ENCODE measurements around the gene FUT4.

Gene FUT4

DNA sequence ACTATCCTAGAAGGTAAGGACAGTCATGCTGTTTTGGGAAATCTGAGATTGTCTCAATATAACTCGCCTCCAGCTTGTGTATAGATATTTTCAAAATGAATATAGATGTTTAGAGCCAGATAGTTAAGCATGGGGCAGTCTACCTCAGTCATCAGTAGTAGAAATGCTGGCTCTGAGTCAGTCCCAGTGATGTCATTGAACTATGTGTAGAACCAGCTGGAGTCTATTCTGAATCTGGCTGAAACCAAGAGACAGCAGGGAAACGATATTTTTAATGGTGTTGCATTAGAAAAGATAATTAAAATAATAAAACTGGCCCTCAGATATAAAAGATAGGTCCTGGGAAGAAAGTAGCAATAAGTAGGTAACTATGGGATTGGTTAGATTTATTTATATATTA is 49.3 kb downstream of the FUT4 start:
- no peak overlapping the region for H3K27ac ChIP-seq
- no peak overlapping the region for H3K4me2 ChIP-seq (ENCODE audit: low read length)
- H3K79me2 ChIP-seq: no peaks in the 10 kb centered on the region
- no peaks in the 10 kb centered on the region for H3K27me3 ChIP-seq (ENCODE audit: control insufficient read depth, insufficient read depth, low read length)
- H3K9me3 ChIP-seq (ENCODE audit: control insufficient read depth, low read length): no peaks in the 10 kb centered on the region
- H3K4me3 ChIP-seq (ENCODE audit: low read depth, low read length): no peak overlapping the region
- TF ChIP-seq, protein P1, sequence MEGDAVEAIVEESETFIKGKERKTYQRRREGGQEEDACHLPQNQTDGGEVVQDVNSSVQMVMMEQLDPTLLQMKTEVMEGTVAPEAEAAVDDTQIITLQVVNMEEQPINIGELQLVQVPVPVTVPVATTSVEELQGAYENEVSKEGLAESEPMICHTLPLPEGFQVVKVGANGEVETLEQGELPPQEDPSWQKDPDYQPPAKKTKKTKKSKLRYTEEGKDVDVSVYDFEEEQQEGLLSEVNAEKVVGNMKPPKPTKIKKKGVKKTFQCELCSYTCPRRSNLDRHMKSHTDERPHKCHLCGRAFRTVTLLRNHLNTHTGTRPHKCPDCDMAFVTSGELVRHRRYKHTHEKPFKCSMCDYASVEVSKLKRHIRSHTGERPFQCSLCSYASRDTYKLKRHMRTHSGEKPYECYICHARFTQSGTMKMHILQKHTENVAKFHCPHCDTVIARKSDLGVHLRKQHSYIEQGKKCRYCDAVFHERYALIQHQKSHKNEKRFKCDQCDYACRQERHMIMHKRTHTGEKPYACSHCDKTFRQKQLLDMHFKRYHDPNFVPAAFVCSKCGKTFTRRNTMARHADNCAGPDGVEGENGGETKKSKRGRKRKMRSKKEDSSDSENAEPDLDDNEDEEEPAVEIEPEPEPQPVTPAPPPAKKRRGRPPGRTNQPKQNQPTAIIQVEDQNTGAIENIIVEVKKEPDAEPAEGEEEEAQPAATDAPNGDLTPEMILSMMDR (IDR thresholded peaks at IDR 0.05): no peak
- no peak overlapping the region for H3K9ac ChIP-seq
- H2AFZ ChIP-seq: no peak overlapping the region
- no peaks in the 10 kb centered on the region for H3K4me1 ChIP-seq
- no peaks in the 10 kb centered on the region for H3K36me3 ChIP-seq (ENCODE audit: control insufficient read depth, insufficient read depth, low read length)

DNA sequence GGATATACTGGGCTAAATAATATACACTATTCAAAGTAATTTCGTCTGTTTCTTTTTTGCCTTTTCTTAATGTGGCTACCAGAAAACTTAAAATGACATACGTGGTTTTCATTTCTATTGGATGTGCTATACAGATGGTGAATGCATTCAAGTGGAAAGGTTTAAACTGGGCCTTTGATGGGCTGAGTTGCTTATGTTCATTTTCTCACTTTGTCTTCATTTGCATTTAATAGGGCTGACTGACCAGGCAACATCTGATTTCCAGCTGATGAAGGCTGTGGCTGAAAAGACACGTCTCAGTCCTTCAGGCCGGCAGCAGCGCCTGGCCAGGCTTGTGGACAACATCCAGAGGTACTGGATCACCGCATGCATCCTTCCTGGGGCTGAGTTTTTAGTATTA is 51.4 kb downstream of the FUT4 start:
- Histone ChIP-seq H2AFZ (no peak overlapping the region), H3K4me1 (no peaks in the 10 kb centered on the region), H3K27ac (no peak overlapping the region), H3K9ac (no peak overlapping the region), H3K27me3 (ENCODE audit: control insufficient read depth, insufficient read depth, low read length) (no peaks in the 10 kb centered on the region), H3K9me3 (ENCODE audit: control insufficient read depth, low read length) (no peaks in the 10 kb centered on the region), H3K36me3 (ENCODE audit: control insufficient read depth, insufficient read depth, low read length) (no peaks in the 10 kb centered on the region), H3K4me2 (ENCODE audit: low read length) (no peak overlapping the region), H3K4me3 (ENCODE audit: low read depth, low read length) (no peak overlapping the region), H3K79me2 (no peaks in the 10 kb centered on the region)
- TF ChIP-seq, protein P1 (IDR thresholded peaks at IDR 0.05): no peak

DNA sequence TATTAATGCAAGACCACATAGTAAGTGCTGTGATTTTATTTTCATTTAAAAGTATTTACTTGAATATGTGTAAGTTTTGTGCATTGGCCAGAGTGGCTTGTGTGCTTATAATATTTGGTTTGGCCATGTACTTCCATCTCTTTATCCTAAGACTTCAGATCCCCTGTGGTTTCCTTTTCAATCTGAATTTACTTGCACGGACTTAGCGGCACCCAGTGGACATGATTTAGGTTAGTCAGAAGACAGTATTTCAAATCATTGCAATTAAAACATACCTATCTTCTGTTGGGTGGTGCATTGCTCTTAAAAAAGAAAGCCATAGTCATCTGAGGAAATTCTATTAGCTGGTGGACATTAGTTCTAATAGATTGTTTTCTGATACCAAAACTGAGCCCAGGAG is 54.2 kb downstream of the FUT4 start:
- H3K4me1 ChIP-seq: no peaks in the 10 kb centered on the region
- no peaks in the 10 kb centered on the region for H3K9me3 ChIP-seq (ENCODE audit: control insufficient read depth, low read length)
- no peak overlapping the region for H3K4me3 ChIP-seq (ENCODE audit: low read depth, low read length)
- H3K9ac ChIP-seq: no peak overlapping the region
- no peaks in the 10 kb centered on the region for H3K36me3 ChIP-seq (ENCODE audit: control insufficient read depth, insufficient read depth, low read length)
- no peaks in the 10 kb centered on the region for H3K79me2 ChIP-seq
- TF ChIP-seq, protein P1 (IDR thresholded peaks at IDR 0.05): no peak
- H3K4me2 ChIP-seq (ENCODE audit: low read length): no peak overlapping the region
- H3K27me3 ChIP-seq (ENCODE audit: control insufficient read depth, insufficient read depth, low read length): no peaks in the 10 kb centered on the region
- H2AFZ ChIP-seq: no peak overlapping the region
- H3K27ac ChIP-seq: no peak overlapping the region

Data from parathyroid adenoma (tissue), 2 donors.